Lower leg skin (tissue), 3 donors: Measurements from ENCODE around the gene TMEM181.

Source experiments
- CTCF ChIP-seq, 3 donors: fragments of 450-650 bp; IDR thresholded peaks; one replicate each; pipeline ENCODE4 v1.5.1; 2016; ENCODE audit warnings: antibody characterized with exemption in 3 of 3, mild to moderate bottlenecking in 3 of 3, moderate library complexity in 2 of 3
- POLR2A ChIP-seq, 2 donors: fragments of 450-650 bp; IDR thresholded peaks; one replicate each; pipeline ENCODE4 v1.6.1; 2016 to 2017; ENCODE audit warnings: antibody characterized with exemption in 2 of 2, mild to moderate bottlenecking in 1 of 2, moderate library complexity in 1 of 2

GRCh38 chr6:158642097-158642601 lies 82.3 kb downstream of the TMEM181 start:
- TF ChIP-seq CTCF (IDR thresholded peaks at IDR 0.05) (no peak), POLR2A (IDR thresholded peaks at IDR 0.05) (no peak)
